Measurements from ENCODE around the gene UGT8. TPM values are rescaled to one million over a fixed set of nuclear protein-coding genes. Genes with fewer than 3 reads are reported as not detected.

Gene UGT8
- total RNA-seq, 1 experiment from 2014 or later, result 23.1 TPM

- Mint-ChIP-seq H3K27ac (ENCODE audit: unreplicated experiment) (no peak overlapping the region), H3K9me3 (ENCODE audit: low read depth, unreplicated experiment) (no peaks in the 10 kb centered on the region), H3K27me3 (ENCODE audit: unreplicated experiment) (no peaks in the 10 kb centered on the region), H3K4me1 (ENCODE audit: low read depth, unreplicated experiment) (no peaks in the 10 kb centered on the region), H3K36me3 (ENCODE audit: insufficient read depth, unreplicated experiment) (peaks cover 24% of the 10 kb centered on the region), H3K4me3 (ENCODE audit: low read depth, unreplicated experiment) (no peak overlapping the region)
- CTCF ChIA-PET, result no interaction called here
- no TSS peak for BruUV-seq (replicated peaks)
- no peak for TF ChIP-seq CTCF (IDR thresholded peaks at IDR 0.05; ENCODE audit: unreplicated experiment)
- intact Hi-C loops (cut with micrococcal nuclease; ENCODE audit: unreplicated experiment), result loop anchor here (5.0 kb wide), 1 partner anchor 33 kb away; no protein-coding TSS in a partner anchor
- DNase-seq, result no peak
These were observed 3.4 kb upstream of the UGT8 start for GRCh38 chr4:114595207-114595606.

- Mint-ChIP-seq H3K4me3 (ENCODE audit: low read depth, unreplicated experiment) (no peak overlapping the region), H3K4me1 (ENCODE audit: low read depth, unreplicated experiment) (no peaks in the 10 kb centered on the region), H3K9me3 (ENCODE audit: low read depth, unreplicated experiment) (no peaks in the 10 kb centered on the region), H3K27ac (ENCODE audit: unreplicated experiment) (no peak overlapping the region), H3K27me3 (ENCODE audit: unreplicated experiment) (no peaks in the 10 kb centered on the region), H3K36me3 (ENCODE audit: insufficient read depth, unreplicated experiment) (peaks cover 24% of the 10 kb centered on the region)
- TF ChIP-seq CTCF (IDR thresholded peaks at IDR 0.05; ENCODE audit: unreplicated experiment), result no peak
- intact Hi-C loops (cut with micrococcal nuclease; ENCODE audit: unreplicated experiment), result loop anchor here (5.0 kb wide), 1 partner anchor 34 kb away; no protein-coding TSS in a partner anchor
- BruUV-seq (replicated peaks), result no TSS peak
- CTCF ChIA-PET, result no interaction called here
- DNase-seq, result no peak
These were observed 2.7 kb upstream of the UGT8 start for GRCh38 chr4:114595921-114596320.

GRCh38 chr4:114597410-114598115, 1.0 kb upstream of the UGT8 start:
- intact Hi-C loops (cut with micrococcal nuclease; ENCODE audit: unreplicated experiment), result loop anchor here (2.0 to 5.0 kb wide), 2 partner anchors 35 to 61 kb away; no protein-coding TSS in a partner anchor
- no peaks in the 10 kb centered on the region for H3K27me3 Mint-ChIP-seq (ENCODE audit: unreplicated experiment)
- peaks cover 24% of the 10 kb centered on the region for H3K36me3 Mint-ChIP-seq (ENCODE audit: insufficient read depth, unreplicated experiment)
- H3K4me1 Mint-ChIP-seq (ENCODE audit: low read depth, unreplicated experiment), result no peaks in the 10 kb centered on the region
- peak overlapping the region; percentile 98 for H3K4me3 Mint-ChIP-seq (ENCODE audit: low read depth, unreplicated experiment)
- CTCF ChIA-PET, result interaction anchor here (0.7 kb wide), 1 partner anchor 95 kb away, joined by 3 read pairs; no protein-coding TSS in a partner anchor
- no peak for DNase-seq
- H3K9me3 Mint-ChIP-seq (ENCODE audit: low read depth, unreplicated experiment), result no peaks in the 10 kb centered on the region
- no peak for TF ChIP-seq CTCF (IDR thresholded peaks at IDR 0.05; ENCODE audit: unreplicated experiment)
- BruUV-seq (replicated peaks), result TSS peak; percentile 56
- peak overlapping the region; percentile 79 for H3K27ac Mint-ChIP-seq (ENCODE audit: unreplicated experiment)

GRCh38 chr4:114599231-114599902, 760 bp downstream of the UGT8 start:
- Mint-ChIP-seq H3K27me3 (ENCODE audit: unreplicated experiment) (no peaks in the 10 kb centered on the region), H3K4me3 (ENCODE audit: low read depth, unreplicated experiment) (peak overlapping the region; percentile 98), H3K36me3 (ENCODE audit: insufficient read depth, unreplicated experiment) (peaks cover 24% of the 10 kb centered on the region), H3K27ac (ENCODE audit: unreplicated experiment) (peak overlapping the region; percentile 94), H3K4me1 (ENCODE audit: low read depth, unreplicated experiment) (no peaks in the 10 kb centered on the region), H3K9me3 (ENCODE audit: low read depth, unreplicated experiment) (no peaks in the 10 kb centered on the region)
- CTCF ChIA-PET, result no interaction called here
- BruUV-seq (replicated peaks), result no TSS peak
- no peak for TF ChIP-seq CTCF (IDR thresholded peaks at IDR 0.05; ENCODE audit: unreplicated experiment)
- DNase-seq, result peak; percentile 43
- intact Hi-C loops (cut with micrococcal nuclease; ENCODE audit: unreplicated experiment), result loop anchor here (2.0 to 5.0 kb wide), 2 partner anchors 37 to 59 kb away; no protein-coding TSS in a partner anchor

Data from Calu3 (cell line).